ENCODE data around the gene C6orf120.

Gene C6orf120

GRCh38 chr6:169709293-169709692, 7.4 kb downstream of the C6orf120 start:
- Histone ChIP-seq H3K27me3 (replicated peaks; ENCODE audit: insufficient read depth, low read length) (no peaks in the 10 kb centered on the region), H3F3A (ENCODE audit: insufficient read depth, low read length) (no peaks in the 10 kb centered on the region), H3K9me3 (replicated peaks; ENCODE audit: insufficient read depth, low read length) (no peaks in the 10 kb centered on the region), H3K4me2 (ENCODE audit: low read depth, low read length) (no peak overlapping the region), H3K4me1 (ENCODE audit: low read length) (no peaks in the 10 kb centered on the region), H3K36me3 (replicated peaks; ENCODE audit: insufficient read depth, low read length) (no peaks in the 10 kb centered on the region), H3K4me3 (ENCODE audit: low read length) (no peak overlapping the region), H3K9ac (ENCODE audit: low read length) (no peak overlapping the region), H3K79me2 (ENCODE audit: low read length) (0 out of 2 replicates have a peak, but pooled peaks cover 2% of the 10 kb centered on the region), H3K27ac (ENCODE audit: low read length) (no peak overlapping the region), H3K9me2 (replicated peaks; ENCODE audit: insufficient read depth, low read length) (no peaks in the 10 kb centered on the region), H2AFZ (ENCODE audit: low read length) (no peak overlapping the region), H4K20me1 (ENCODE audit: insufficient read depth, low read length) (no peaks in the 10 kb centered on the region)
- TF ChIP-seq EZH2phosphoT487 (IDR thresholded peaks at IDR 0.05; ENCODE audit: low read length) (no peak), EZH2 (optimal IDR thresholded peaks at IDR 0.05; ENCODE audit: low read depth, low read length) (no peak), CTCF (IDR thresholded peaks at IDR 0.05; ENCODE audit: low read length) (no peak)
- no peak for DNase-seq

- no peaks in the 10 kb centered on the region for H3K9me2 ChIP-seq (replicated peaks; ENCODE audit: insufficient read depth, low read length)
- no peak overlapping the region for H3K4me3 ChIP-seq (ENCODE audit: low read length)
- no peak overlapping the region for H3K4me2 ChIP-seq (ENCODE audit: low read depth, low read length)
- 0 out of 2 replicates have a peak, but pooled peaks cover 2% of the 10 kb centered on the region for H3K79me2 ChIP-seq (ENCODE audit: low read length)
- DNase-seq = no peak
- H3K4me1 ChIP-seq (ENCODE audit: low read length) = no peaks in the 10 kb centered on the region
- no peak overlapping the region for H3K9ac ChIP-seq (ENCODE audit: low read length)
- no peaks in the 10 kb centered on the region for H3K27me3 ChIP-seq (replicated peaks; ENCODE audit: insufficient read depth, low read length)
- no peaks in the 10 kb centered on the region for H3F3A ChIP-seq (ENCODE audit: insufficient read depth, low read length)
- TF ChIP-seq EZH2 (optimal IDR thresholded peaks at IDR 0.05; ENCODE audit: low read depth, low read length) (no peak), EZH2phosphoT487 (IDR thresholded peaks at IDR 0.05; ENCODE audit: low read length) (no peak), CTCF (IDR thresholded peaks at IDR 0.05; ENCODE audit: low read length) (no peak)
- no peaks in the 10 kb centered on the region for H4K20me1 ChIP-seq (ENCODE audit: insufficient read depth, low read length)
- H3K27ac ChIP-seq (ENCODE audit: low read length) = no peak overlapping the region
- H3K36me3 ChIP-seq (replicated peaks; ENCODE audit: insufficient read depth, low read length) = no peaks in the 10 kb centered on the region
- no peak overlapping the region for H2AFZ ChIP-seq (ENCODE audit: low read length)
- no peaks in the 10 kb centered on the region for H3K9me3 ChIP-seq (replicated peaks; ENCODE audit: insufficient read depth, low read length)
Observed at GRCh38 chr6:169710009-169710408, 8.1 kb downstream of the C6orf120 start.

- H3K4me1 ChIP-seq (ENCODE audit: low read length) = no peaks in the 10 kb centered on the region
- no peak overlapping the region for H3K9ac ChIP-seq (ENCODE audit: low read length)
- H4K20me1 ChIP-seq (ENCODE audit: insufficient read depth, low read length) = no peaks in the 10 kb centered on the region
- H3K36me3 ChIP-seq (replicated peaks; ENCODE audit: insufficient read depth, low read length) = no peaks in the 10 kb centered on the region
- H3K4me3 ChIP-seq (ENCODE audit: low read length) = no peak overlapping the region
- H3K4me2 ChIP-seq (ENCODE audit: low read depth, low read length) = no peak overlapping the region
- H3K27me3 ChIP-seq (replicated peaks; ENCODE audit: insufficient read depth, low read length) = no peaks in the 10 kb centered on the region
- no peak for DNase-seq
- H3F3A ChIP-seq (ENCODE audit: insufficient read depth, low read length) = no peaks in the 10 kb centered on the region
- peaks cover 8% of the 10 kb centered on the region for H3K79me2 ChIP-seq (ENCODE audit: low read length)
- H3K9me3 ChIP-seq (replicated peaks; ENCODE audit: insufficient read depth, low read length) = no peaks in the 10 kb centered on the region
- no peaks in the 10 kb centered on the region for H3K9me2 ChIP-seq (replicated peaks; ENCODE audit: insufficient read depth, low read length)
- H2AFZ ChIP-seq (ENCODE audit: low read length) = no peak overlapping the region
- H3K27ac ChIP-seq (ENCODE audit: low read length) = no peak overlapping the region
- no peak for TF ChIP-seq EZH2phosphoT487 (IDR thresholded peaks at IDR 0.05; ENCODE audit: low read length)
- no peak for TF ChIP-seq CTCF (IDR thresholded peaks at IDR 0.05; ENCODE audit: low read length)
- TF ChIP-seq EZH2 (optimal IDR thresholded peaks at IDR 0.05; ENCODE audit: low read depth, low read length) = no peak
Observed at GRCh38 chr6:169714178-169714577, 12.3 kb downstream of the C6orf120 start.

Data from MM.1S (cell line).